HCT116 (cell line): ENCODE measurements around the gene AGBL1. TPM values are rescaled to one million over a fixed set of nuclear protein-coding genes. Genes with fewer than 3 reads are reported as not detected.

Experiments
- ATAC-seq: fragments of 200-7000 bp; cut with Tn5 transposase; 2 replicates; pipeline ENCODE4 v1.9.1; 2020; ENCODE audit warnings: mild to moderate bottlenecking, moderate library complexity
- BruUV-seq: library from RNA; stranded (reverse); fragments of 400-500 nt; replicated peaks from 2 replicates; lab custom pipeline; 2021; lab: Mats Ljungman, UMichigan
- CTCF ChIA-PET: fragments of 300-600 bp; sonication (Branson Sonifier 250); formaldehyde crosslinking; loops from one replicate; lab custom pipeline; 2021; ENCODE audit warnings: antibody characterized with exemption; lab: Charles Lee
- POLR2A ChIA-PET: fragments of 300-600, 350-600 bp; sonication (Branson Sonifier 250); formaldehyde crosslinking; loops from one replicate; lab custom pipeline; 2021; ENCODE audit warnings: antibody characterized with exemption; lab: Charles Lee
- RAD21 ChIA-PET, 2 experiments: fragments of 300-600 bp; sonication (Branson Sonifier 250); formaldehyde crosslinking; loops; one replicate each; lab custom pipeline; 2023; ENCODE audit warnings: low total read pairs in 2 of 2; ENCODE audit not compliant: uncharacterized antibody in 2 of 2, unreplicated experiment in 2 of 2, low non-redundant PET in 1 of 2; lab: Charles Lee
- DNase-seq: peaks from one replicate; pipeline ENCODE4 v3.0.0-alpha.2; 2010; ENCODE audit warnings: low read depth, low spot score
- H2AFZ ChIP-seq: fragments of 200-600 bp; shearing (Covaris generic), sonication (generic); 2 replicates; pipeline ENCODE4 v1.6.1; 2017; ENCODE audit warnings: low read depth, mixed run types, mixed read lengths, antibody characterized with exemption, low read length; ENCODE audit not compliant: poor library complexity, severe bottlenecking
- H3K27ac ChIP-seq: 2 replicates; pipeline ENCODE4 v1.5.1; 2012; ENCODE audit warnings: low read depth, low read length
- H3K27me3 ChIP-seq: fragments of 200-600 bp; sonication (generic); 2 replicates; pipeline ENCODE4 v1.6.1; 2016; ENCODE audit warnings: mixed run types, low read length, mixed read lengths; ENCODE audit not compliant: insufficient read depth
- H3K36me3 ChIP-seq, 2 experiments: fragments of 200-500 bp in 1 of 2; fragments of 200-600 bp in 1 of 2; sonication (Bioruptor generic) in 1 of 2; sonication (generic) in 1 of 2; 2 replicates each; pipeline versions ENCODE4 v1.5.1 to v1.6.1; 2014 to 2016; ENCODE audit warnings: low read length in 2 of 2, inconsistent platforms in 1 of 2, mixed read lengths in 1 of 2, mixed run types in 1 of 2; ENCODE audit not compliant: insufficient read depth in 2 of 2, control insufficient read depth in 1 of 2
- H3K4me1 ChIP-seq, 2 experiments: fragments of 200-600 bp in 1 of 2; sonication (generic) in 1 of 2; 2 replicates each; pipeline versions ENCODE4 v1.5.1 to v1.6.1; 2012 to 2017; ENCODE audit warnings: low read length in 2 of 2, inconsistent platforms in 1 of 2, mild to moderate bottlenecking in 1 of 2, mixed read lengths in 1 of 2, mixed run types in 1 of 2, moderate library complexity in 1 of 2; ENCODE audit not compliant: insufficient read depth in 2 of 2, control insufficient read depth in 1 of 2
- H3K4me2 ChIP-seq: fragments of 200-600 bp; sonication (generic); 2 replicates; pipeline ENCODE4 v1.6.1; 2017; ENCODE audit warnings: mixed run types, low read length, mixed read lengths
- H3K4me3 ChIP-seq, 2 experiments: fragments of 200-600 bp in 1 of 2; sonication (generic) in 1 of 2; replicated peaks in 1 of 2; 2 replicates each; pipeline ENCODE4 v1.5.1; 2011 to 2016; ENCODE audit warnings: low read length in 2 of 2, control low read depth in 1 of 2, low read depth in 1 of 2, mild to moderate bottlenecking in 1 of 2, mixed read lengths in 1 of 2, mixed run types in 1 of 2
- H3K79me2 ChIP-seq: fragments of 200-600 bp; sonication (generic); 2 replicates; pipeline ENCODE4 v1.6.1; 2017; ENCODE audit warnings: mild to moderate bottlenecking, mixed run types, low read length, moderate library complexity, mixed read lengths; ENCODE audit not compliant: insufficient read depth
- H3K9ac ChIP-seq: fragments of 200-600 bp; sonication (generic); 2 replicates; pipeline ENCODE4 v1.6.1; 2016; ENCODE audit warnings: low read length, mixed read lengths
- H3K9me2 ChIP-seq: fragments of 200-600 bp; sonication (generic), shearing (Covaris generic); 2 replicates; pipeline ENCODE4 v1.6.1; 2017; ENCODE audit warnings: mixed run types, mild to moderate bottlenecking, moderate library complexity; ENCODE audit not compliant: insufficient read depth
- H3K9me3 ChIP-seq, 2 experiments: fragments of 200-500 bp in 1 of 2; fragments of 200-600 bp in 1 of 2; sonication (Bioruptor generic) in 1 of 2; sonication (generic) in 1 of 2; 2 replicates each; pipeline ENCODE4 v1.6.1; 2014 to 2017; ENCODE audit warnings: low read length in 2 of 2, mixed read lengths in 2 of 2, inconsistent platforms in 1 of 2, low read depth in 1 of 2, mild to moderate bottlenecking in 1 of 2, mixed run types in 1 of 2, moderate library complexity in 1 of 2; ENCODE audit not compliant: control insufficient read depth in 1 of 2, insufficient read depth in 1 of 2
- H4K20me1 ChIP-seq: fragments of 200-600 bp; sonication (generic), shearing (Covaris generic); 2 replicates; pipeline ENCODE4 v1.6.1; 2017; ENCODE audit warnings: mixed run types, mild to moderate bottlenecking, moderate library complexity; ENCODE audit not compliant: insufficient read depth
- ATF3 ChIP-seq: IDR thresholded peaks from 2 replicates; pipeline ENCODE4 v1.6.1; 2012
- CTCF ChIP-seq, 3 experiments: fragments of 200-600 bp in 1 of 3; sonication (generic) in 1 of 3; IDR thresholded peaks in 2 of 3; conservative IDR thresholded peaks in 1 of 3; 2 replicates each; pipeline ENCODE4 v1.5.1; 2012 to 2017; ENCODE audit warnings: low read depth in 2 of 3, low read length in 2 of 3, antibody characterized with exemption in 1 of 3, borderline replicate concordance in 1 of 3, control low read depth in 1 of 3, mild to moderate bottlenecking in 1 of 3, mixed read lengths in 1 of 3, mixed run types in 1 of 3, moderate library complexity in 1 of 3; ENCODE audit not compliant: insufficient read depth in 1 of 3
- EGR1 ChIP-seq: IDR thresholded peaks from 2 replicates; pipeline ENCODE4 v1.6.1; 2012; ENCODE audit warnings: low read depth
- ELF1 ChIP-seq: IDR thresholded peaks from 2 replicates; pipeline ENCODE4 v1.6.1; 2012; ENCODE audit warnings: low read depth, borderline replicate concordance
- FOSL1 ChIP-seq: IDR thresholded peaks from 2 replicates; pipeline ENCODE4 v1.6.1; 2012; ENCODE audit warnings: low read depth
- JUND ChIP-seq: IDR thresholded peaks from 2 replicates; pipeline ENCODE4 v1.6.1; 2012
- POLR2AphosphoS5 ChIP-seq: IDR thresholded peaks from 2 replicates; pipeline ENCODE4 v1.6.1; 2011; ENCODE audit warnings: mild to moderate bottlenecking, low read depth, low read length, moderate library complexity
- RAD21 ChIP-seq: IDR thresholded peaks from 2 replicates; pipeline ENCODE4 v1.6.1; 2012; ENCODE audit warnings: low read depth, mild to moderate bottlenecking
- REST ChIP-seq: IDR thresholded peaks from 2 replicates; pipeline ENCODE4 v1.6.1; 2012; ENCODE audit warnings: low read depth
- SP1 ChIP-seq: IDR thresholded peaks from 2 replicates; pipeline ENCODE4 v1.6.1; 2012; ENCODE audit warnings: low read depth
- TCF7L2 ChIP-seq: IDR thresholded peaks from 2 replicates; pipeline ENCODE4 v1.7.0; 2011; ENCODE audit warnings: borderline replicate concordance, inconsistent platforms; ENCODE audit not compliant: insufficient read depth, insufficient read length; ENCODE audit errors: extremely low read depth
- YY1 ChIP-seq: IDR thresholded peaks from 2 replicates; pipeline ENCODE4 v1.6.1; 2011; ENCODE audit warnings: low read length, low read depth, moderate library complexity, mild to moderate bottlenecking; ENCODE audit not compliant: insufficient replicate concordance; ENCODE audit errors: extremely low read depth
- ZBTB33 ChIP-seq: IDR thresholded peaks from 2 replicates; pipeline ENCODE4 v1.6.1; 2011; ENCODE audit warnings: mild to moderate bottlenecking, low read length, moderate library complexity; ENCODE audit not compliant: insufficient replicate concordance; ENCODE audit errors: extremely low read depth
- ZNF274 ChIP-seq: fragments of 200-500 bp; sonication (Bioruptor generic); IDR thresholded peaks from 2 replicates; pipeline ENCODE4 v1.6.1; 2014; ENCODE audit warnings: mild to moderate bottlenecking, low read depth, low read length, inconsistent platforms
- intact Hi-C: fragments of 100-400 bp; cut with micrococcal nuclease; formaldehyde crosslinking; loops from 2 replicates; pipeline ENCODE4 v1.10.0; 2022
- total RNA-seq: library from RNA; stranded (reverse); gene quantifications from one replicate; pipeline ENCODE4 v1.2.1, GENCODE V29; 2021; ENCODE audit not compliant: unreplicated experiment

The AGBL1 gene
- total RNA-seq, 1 experiment from 2014 or later = not detected

GRCh38 chr15:86629409-86630356 lies 550.0 kb downstream of the AGBL1 start (continued):
- no peak for TF ChIP-seq CTCF (IDR thresholded peaks at IDR 0.05 in 2 of 3, conservative IDR thresholded peaks at IDR 0.05 in 1 of 3; ENCODE audit: borderline replicate concordance in 1 of 3, insufficient read depth in 1 of 3, low read depth in 2 of 3, low read length in 2 of 3)
- no peak for TF ChIP-seq ATF3
- TF ChIP-seq SP1 = no peak
- TF ChIP-seq FOSL1 = no peak
- TF ChIP-seq TCF7L2 = no peak
- TF ChIP-seq ZNF274 = no peak

- BruUV-seq = no TSS peak
- intact Hi-C loops = no loop called here
- DNase-seq (no peak), ATAC-seq (no peak)
- no peak overlapping the region for H3K27ac ChIP-seq
- H4K20me1 ChIP-seq = no peaks in the 10 kb centered on the region
- TF ChIP-seq RAD21 = no peak
- TF ChIP-seq SP1 = no peak
- no peak for TF ChIP-seq REST
- TF ChIP-seq ZBTB33 = no peak
- no peak for TF ChIP-seq EGR1
- no peak for TF ChIP-seq POLR2AphosphoS5
- no peak for TF ChIP-seq YY1
- TF ChIP-seq JUND = no peak
- TF ChIP-seq ELF1 = no peak
- ChIA-PET POLR2A (no interaction called here), RAD21 (no interaction called here), CTCF (no interaction called here)
- H3K4me3 ChIP-seq = no peak overlapping the region
- H2AFZ ChIP-seq = no peak overlapping the region
- no peak overlapping the region for H3K9ac ChIP-seq
- H3K4me1 ChIP-seq = no peaks in the 10 kb centered on the region
- H3K9me3 ChIP-seq = peaks cover 0 to 5% of the 10 kb centered on the region in 2 experiments; a peak in 2 of 4 replicates
- H3K79me2 ChIP-seq = no peaks in the 10 kb centered on the region
- H3K9me2 ChIP-seq = no peaks in the 10 kb centered on the region
- no peaks in the 10 kb centered on the region for H3K36me3 ChIP-seq
- H3K27me3 ChIP-seq = no peaks in the 10 kb centered on the region
- no peak overlapping the region for H3K4me2 ChIP-seq
Measured at GRCh38 chr15:86630946-86631345, 551.3 kb downstream of the AGBL1 start.
